ENCODE measurements around the gene HEG1. TPM values are rescaled to one million over a fixed set of nuclear protein-coding genes. Genes with fewer than 3 reads are reported as not detected.

The HEG1 gene
- total RNA-seq, 1 donor: 114 TPM

GRCh38 chr3:125102470-125102869 lies 46.7 kb upstream of the HEG1 start:
- Histone ChIP-seq H3K9me3 (ENCODE audit: low read depth, low read length) (no peaks in the 10 kb centered on the region), H3K36me3 (ENCODE audit: insufficient read depth, low read length) (no peaks in the 10 kb centered on the region), H4K20me1 (ENCODE audit: insufficient read depth, low read length) (no peaks in the 10 kb centered on the region), H2AFZ (ENCODE audit: low read length) (no peak overlapping the region), H3K79me2 (ENCODE audit: insufficient read depth, low read length) (no peaks in the 10 kb centered on the region), H3K27me3 (ENCODE audit: insufficient read depth, low read length) (no peaks in the 10 kb centered on the region), H3K27ac (ENCODE audit: low read depth, low read length) (no peak overlapping the region), H3K4me2 (ENCODE audit: insufficient read depth, low read length) (no peak overlapping the region), H3K4me3 (ENCODE audit: insufficient read depth, low read length) (no peak overlapping the region), H3K4me1 (ENCODE audit: insufficient read depth, low read length) (peaks cover 9% of the 10 kb centered on the region)
- DNase-seq (ENCODE audit: insufficient read length, low spot score, missing footprints): no peak
- TF ChIP-seq CTCF (IDR thresholded peaks at IDR 0.05; ENCODE audit: extremely low read depth, low read depth, low read length): no peak

- TF ChIP-seq CTCF (IDR thresholded peaks at IDR 0.05; ENCODE audit: extremely low read depth, low read depth, low read length): no peak
- no peaks in the 10 kb centered on the region for H3K79me2 ChIP-seq (ENCODE audit: insufficient read depth, low read length)
- H3K4me1 ChIP-seq (ENCODE audit: insufficient read depth, low read length): peaks cover 5% of the 10 kb centered on the region
- H2AFZ ChIP-seq (ENCODE audit: low read length): peak overlapping the region; percentile 23
- no peak for DNase-seq (ENCODE audit: insufficient read length, low spot score, missing footprints)
- no peaks in the 10 kb centered on the region for H3K9me3 ChIP-seq (ENCODE audit: low read depth, low read length)
- H3K4me3 ChIP-seq (ENCODE audit: insufficient read depth, low read length): no peak overlapping the region
- H3K36me3 ChIP-seq (ENCODE audit: insufficient read depth, low read length): no peaks in the 10 kb centered on the region
- no peaks in the 10 kb centered on the region for H3K27me3 ChIP-seq (ENCODE audit: insufficient read depth, low read length)
- H3K27ac ChIP-seq (ENCODE audit: low read depth, low read length): no peak overlapping the region
- H4K20me1 ChIP-seq (ENCODE audit: insufficient read depth, low read length): no peaks in the 10 kb centered on the region
- no peak overlapping the region for H3K4me2 ChIP-seq (ENCODE audit: insufficient read depth, low read length)
Observed at GRCh38 chr3:125098611-125099291, 43.0 kb upstream of the HEG1 start.

GRCh38 chr3:125090649-125091048 lies 34.9 kb upstream of the HEG1 start:
- Histone ChIP-seq H3K4me3 (ENCODE audit: insufficient read depth, low read length) (no peak overlapping the region), H3K4me2 (ENCODE audit: insufficient read depth, low read length) (no peak overlapping the region), H3K27ac (ENCODE audit: low read depth, low read length) (no peak overlapping the region), H2AFZ (ENCODE audit: low read length) (no peak overlapping the region), H4K20me1 (ENCODE audit: insufficient read depth, low read length) (no peaks in the 10 kb centered on the region), H3K27me3 (ENCODE audit: insufficient read depth, low read length) (no peaks in the 10 kb centered on the region), H3K4me1 (ENCODE audit: insufficient read depth, low read length) (peaks cover 9% of the 10 kb centered on the region), H3K9me3 (ENCODE audit: low read depth, low read length) (no peaks in the 10 kb centered on the region), H3K36me3 (ENCODE audit: insufficient read depth, low read length) (peaks cover 9% of the 10 kb centered on the region), H3K79me2 (ENCODE audit: insufficient read depth, low read length) (no peaks in the 10 kb centered on the region)
- no peak for DNase-seq (ENCODE audit: insufficient read length, low spot score, missing footprints)
- no peak for TF ChIP-seq CTCF (IDR thresholded peaks at IDR 0.05; ENCODE audit: extremely low read depth, low read depth, low read length)

- H3K27me3 ChIP-seq (ENCODE audit: insufficient read depth, low read length): no peaks in the 10 kb centered on the region
- H4K20me1 ChIP-seq (ENCODE audit: insufficient read depth, low read length): no peaks in the 10 kb centered on the region
- peak overlapping the region; percentile 40 for H3K27ac ChIP-seq (ENCODE audit: low read depth, low read length)
- H3K4me2 ChIP-seq (ENCODE audit: insufficient read depth, low read length): no peak overlapping the region
- H3K4me1 ChIP-seq (ENCODE audit: insufficient read depth, low read length): peaks cover 9% of the 10 kb centered on the region
- H3K79me2 ChIP-seq (ENCODE audit: insufficient read depth, low read length): no peaks in the 10 kb centered on the region
- H2AFZ ChIP-seq (ENCODE audit: low read length): peak overlapping the region; percentile 25
- peak; percentile 83 for DNase-seq (ENCODE audit: insufficient read length, low spot score, missing footprints)
- no peak overlapping the region for H3K4me3 ChIP-seq (ENCODE audit: insufficient read depth, low read length)
- peaks cover 9% of the 10 kb centered on the region for H3K36me3 ChIP-seq (ENCODE audit: insufficient read depth, low read length)
- TF ChIP-seq CTCF (IDR thresholded peaks at IDR 0.05; ENCODE audit: extremely low read depth, low read depth, low read length): no peak
- H3K9me3 ChIP-seq (ENCODE audit: low read depth, low read length): no peaks in the 10 kb centered on the region
Observed at GRCh38 chr3:125087768-125088391, 32.1 kb upstream of the HEG1 start.
